Smooth muscle cell of the pulmonary artery (primary cell): Measurements from ENCODE around the gene VSTM1. TPM values are rescaled to one million over a fixed set of nuclear protein-coding genes. Genes with fewer than 3 reads are reported as not detected.

Source experiments
- total RNA-seq: library from RNA; depleted of rRNA; stranded (reverse); fragments of >200 nt; gene quantifications from 2 replicates; pipeline ENCODE4 v1.2.3, GENCODE V29; 2014

The VSTM1 gene
- total RNA-seq: not detected in 2 replicates

GRCh38 chr19:54063350-54064116 lies at the start of gene VSTM1:
TSS of gene VSTM1 (minus strand) at chr19:54063897. CDS start at chr19:54063777, 120 bp downstream.

GRCh38 chr19:54102421-54103169 lies 38.9 kb upstream of the VSTM1 start, which contains the start of gene NDUFA3:
TSS of gene NDUFA3 (plus strand) at chr19:54102855. CDS start at chr19:54102879, 24 bp downstream.

GRCh38 chr19:54100561-54100960 lies 36.9 kb upstream of the VSTM1 start, which contains the start of gene OSCAR:
TSS of gene OSCAR (minus strand) at chr19:54100803. CDS start at chr19:54100792, 11 bp downstream.

GRCh38 chr19:54081032-54081431 lies 17.3 kb upstream of the VSTM1 start, which contains the start of gene TARM1:
TSS of gene TARM1 (minus strand) at chr19:54081365. CDS start at chr19:54081340, 25 bp downstream.

GRCh38 chr19:53991224-53992113 lies 72.2 kb downstream of the VSTM1 start, which contains the start of gene CACNG6:
TSS of gene CACNG6 (plus strand) at chr19:53991637. CDS start at chr19:53992878, 1,241 bp downstream.

Other genes starting within 250 kb of the VSTM1 start
- not detected in 2 replicates for gene NLRP12, start 239.6 kb downstream of the VSTM1 start, total RNA-seq
- 24.2 and 42.8 TPM in 2 replicates for gene MYADM, start 196.0 kb downstream of the VSTM1 start, total RNA-seq
- gene PRKCG, start 181.7 kb downstream of the VSTM1 start, total RNA-seq: 0.07 TPM in 1 of 2 replicates, not detected in the other
- 1.7 and 7.2 TPM in 2 replicates for gene CACNG7, start 154.6 kb downstream of the VSTM1 start, total RNA-seq
- gene CACNG8, start 101.0 kb downstream of the VSTM1 start, total RNA-seq: 0.20 and 0.76 TPM in 2 replicates
- 0.13 and 0.43 TPM in 2 replicates for gene CACNG6, start 72.3 kb downstream of the VSTM1 start, total RNA-seq
- gene TARM1, start 17.5 kb upstream of the VSTM1 start, total RNA-seq: not detected in 2 replicates
- 0.63 and 0.65 TPM in 2 replicates for gene OSCAR, start 36.9 kb upstream of the VSTM1 start, total RNA-seq
- gene NDUFA3, start 39.0 kb upstream of the VSTM1 start, total RNA-seq: 18.5 and 20.6 TPM in 2 replicates
- 10.7 and 12.5 TPM in 2 replicates for gene TFPT, start 51.8 kb upstream of the VSTM1 start, total RNA-seq
- 54.5 and 55.6 TPM in 2 replicates for gene PRPF31, start 51.9 kb upstream of the VSTM1 start, total RNA-seq
- gene CNOT3, start 73.9 kb upstream of the VSTM1 start, total RNA-seq: 11.3 and 14.1 TPM in 2 replicates
- gene LENG1, start 95.8 kb upstream of the VSTM1 start, total RNA-seq: 3.1 and 3.5 TPM in 2 replicates
- gene TMC4, start 109.3 kb upstream of the VSTM1 start, total RNA-seq: 0.20 TPM in 1 of 2 replicates, not detected in the other
- 71.1 and 93.0 TPM in 2 replicates for gene MBOAT7, start 125.7 kb upstream of the VSTM1 start, total RNA-seq
- 55.4 and 69.3 TPM in 2 replicates for gene TSEN34, start 127.4 kb upstream of the VSTM1 start, total RNA-seq
- gene RPS9, start 137.0 kb upstream of the VSTM1 start, total RNA-seq: 1,505 and 1,870 TPM in 2 replicates
- not detected in 2 replicates for gene LILRB3, start 159.1 kb upstream of the VSTM1 start, total RNA-seq
- gene LILRA6, start 178.9 kb upstream of the VSTM1 start, total RNA-seq: not detected in 2 replicates
- gene LILRB5, start 193.4 kb upstream of the VSTM1 start, total RNA-seq: not detected in 2 replicates
- not detected in 2 replicates for gene LILRB2, start 217.2 kb upstream of the VSTM1 start, total RNA-seq
- not detected in 2 replicates for gene LILRA5, start 249.3 kb upstream of the VSTM1 start, total RNA-seq